ENCODE results near the gene TULP1.

Gene TULP1

DNA sequence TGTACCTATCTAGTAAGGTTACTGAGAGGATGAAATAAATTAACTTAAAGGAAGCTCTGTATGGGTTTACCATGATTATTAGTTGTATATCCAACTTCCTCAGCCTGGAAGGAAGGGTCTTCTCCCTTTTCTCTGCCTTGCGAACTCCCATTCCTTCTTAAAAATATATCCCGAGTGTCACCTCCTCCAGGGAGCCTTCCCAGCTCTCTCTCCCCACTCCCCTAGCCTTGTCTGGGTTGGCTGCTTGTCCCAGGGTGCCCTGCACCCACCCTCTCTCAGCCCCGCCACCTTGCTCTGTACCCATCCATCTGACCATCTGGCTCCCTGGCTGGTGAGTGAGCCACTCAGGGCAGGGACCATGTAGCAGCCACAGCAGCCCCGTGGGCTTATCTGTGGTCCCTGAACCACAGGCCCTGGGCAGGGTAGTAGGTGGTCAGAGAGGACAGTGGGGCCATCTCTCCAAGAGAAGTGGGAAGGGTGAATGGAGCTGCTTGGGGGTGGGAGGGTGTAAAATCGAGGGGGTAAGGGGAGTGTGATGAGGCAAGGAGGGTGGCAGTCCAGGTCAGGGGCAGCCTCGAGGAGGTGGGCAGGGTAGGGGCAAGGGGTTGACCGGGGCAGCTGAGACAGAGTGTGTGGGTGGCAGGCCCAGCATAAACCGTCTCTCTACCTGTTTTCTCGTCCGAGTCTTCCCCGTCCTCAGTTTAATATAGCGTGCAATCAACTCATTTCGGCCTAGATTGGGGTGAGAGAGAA lies 28.6 kb downstream of the TULP1 start:
- no peak for DNase-seq (ENCODE audit: low read depth in 2 of 2)

DNA sequence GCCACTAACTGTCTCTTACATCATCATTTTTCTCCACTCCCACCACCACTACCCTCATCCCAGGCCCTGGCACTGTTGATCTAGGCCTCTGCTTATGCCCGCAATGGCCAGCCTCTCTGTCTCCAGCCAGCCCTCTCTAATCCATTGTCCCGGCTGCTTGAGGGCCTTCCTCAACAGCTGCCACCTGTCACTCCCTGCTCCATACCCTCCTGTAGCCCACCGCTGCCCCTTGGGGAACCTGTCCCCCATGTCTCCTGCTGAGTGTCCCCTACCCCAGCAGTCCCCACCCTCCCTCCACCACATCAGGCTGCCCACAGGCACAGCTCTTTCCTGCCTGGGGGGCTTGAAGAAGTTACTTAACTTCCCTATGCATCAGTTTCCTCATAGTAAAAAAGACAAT lies 29.2 kb downstream of the TULP1 start:
- DNase-seq (ENCODE audit: low read depth in 2 of 2) = no peak

GRCh38 chr6:35483062-35483461 lies 29.6 kb downstream of the TULP1 start:
- DNase-seq (ENCODE audit: low read depth in 2 of 2) = no peak

GRCh38 chr6:35481226-35481625 lies 31.5 kb downstream of the TULP1 start:
- DNase-seq (ENCODE audit: low read depth in 2 of 2) = no peak

DNA sequence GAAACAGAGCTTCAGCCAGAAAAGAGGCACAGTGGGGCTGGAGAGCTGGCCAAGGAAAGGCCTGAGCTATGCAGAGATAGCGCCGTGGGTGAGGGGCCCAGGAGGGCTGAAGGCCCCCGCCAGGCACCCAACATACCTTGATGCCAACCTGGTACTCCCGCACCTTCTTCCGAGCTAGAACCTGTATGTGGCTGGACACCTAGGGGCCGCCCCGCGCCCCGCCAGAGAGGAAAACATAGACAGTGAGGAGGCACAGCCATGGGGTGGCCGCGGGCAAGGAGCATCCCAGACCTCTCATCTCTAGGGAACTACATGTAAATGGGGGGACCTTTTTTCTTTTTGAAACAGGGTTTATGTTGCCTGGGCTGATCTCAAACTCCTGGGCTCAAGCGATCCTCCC lies 32.5 kb downstream of the TULP1 start:
- DNase-seq (ENCODE audit: low read depth in 2 of 2) = no peak

DNA sequence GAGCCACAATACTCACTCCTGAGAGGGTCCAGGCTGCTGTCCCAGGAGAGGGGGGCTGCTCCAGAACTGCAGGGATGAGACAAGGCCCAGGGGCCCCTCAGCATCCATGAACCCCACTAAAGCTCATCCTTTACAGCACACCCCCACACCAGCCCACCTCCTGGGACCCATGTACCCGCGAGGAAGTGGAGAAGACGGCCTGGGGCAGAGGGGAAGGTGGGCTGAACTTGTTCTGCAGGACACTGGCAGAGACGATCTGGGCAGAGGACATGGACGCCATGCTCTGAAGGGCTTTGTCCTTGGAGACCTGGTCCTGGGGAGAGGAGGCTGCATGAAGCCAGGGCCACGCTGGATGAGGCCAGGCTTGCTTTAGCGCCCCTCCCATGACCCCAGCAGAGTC lies 34.4 kb downstream of the TULP1 start:
- no peak for DNase-seq (ENCODE audit: low read depth in 2 of 2)

GRCh38 chr6:35477551-35478179 lies 35.0 kb downstream of the TULP1 start:
- DNase-seq (ENCODE audit: low read depth in 2 of 2) = no peak

DNA sequence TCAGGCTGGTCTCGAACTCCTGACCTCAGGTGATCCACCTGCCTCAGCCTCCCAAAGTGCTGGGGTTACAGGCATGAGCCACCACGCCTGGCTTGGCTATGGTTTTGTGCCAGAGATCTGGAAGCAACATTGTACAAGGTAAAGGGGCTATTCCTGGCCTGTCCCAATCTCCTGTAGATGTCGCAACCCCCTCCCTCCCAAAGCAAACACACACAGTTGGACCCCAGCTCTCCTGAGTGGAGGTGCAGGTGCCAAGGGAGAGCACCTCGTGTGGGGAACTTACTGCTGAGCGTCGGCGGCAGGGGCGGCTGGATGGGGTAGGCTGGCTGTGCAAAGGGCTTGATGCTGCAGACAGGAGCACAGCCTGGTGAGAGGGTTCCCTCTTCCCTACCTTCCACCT lies 35.7 kb downstream of the TULP1 start:
- DNase-seq (ENCODE audit: low read depth in 2 of 2) = no peak

GRCh38 chr6:35476004-35476403 lies 36.7 kb downstream of the TULP1 start:
- DNase-seq (ENCODE audit: low read depth in 2 of 2) = no peak

DNA sequence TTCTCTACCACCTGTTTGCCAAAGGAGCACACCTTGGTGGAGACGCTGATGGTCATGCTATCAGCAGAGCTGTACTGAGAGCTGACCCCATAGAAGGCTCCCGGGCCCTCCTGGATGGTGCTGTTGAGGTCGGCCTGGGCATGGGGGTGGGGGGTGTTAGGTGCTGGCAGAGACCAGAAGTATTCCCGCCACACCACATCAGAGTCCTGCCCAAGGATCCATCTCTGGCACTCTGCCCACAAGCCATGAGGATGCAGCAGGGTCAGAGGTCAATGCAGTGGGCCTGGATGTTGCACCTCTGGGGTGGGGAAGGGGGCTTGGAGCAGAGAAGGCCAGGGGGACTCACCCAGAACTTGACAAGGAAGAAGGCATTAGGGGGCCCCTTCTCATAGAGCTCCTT lies 37.1 kb downstream of the TULP1 start:
- no peak for DNase-seq (ENCODE audit: low read depth in 2 of 2)

- no peak for DNase-seq (ENCODE audit: low read depth in 2 of 2)
These were observed 37.6 kb downstream of the TULP1 start for GRCh38 chr6:35474942-35475570.

- DNase-seq (ENCODE audit: low read depth in 2 of 2) = no peak
These were observed 38.4 kb downstream of the TULP1 start for GRCh38 chr6:35474131-35474941.

DNA sequence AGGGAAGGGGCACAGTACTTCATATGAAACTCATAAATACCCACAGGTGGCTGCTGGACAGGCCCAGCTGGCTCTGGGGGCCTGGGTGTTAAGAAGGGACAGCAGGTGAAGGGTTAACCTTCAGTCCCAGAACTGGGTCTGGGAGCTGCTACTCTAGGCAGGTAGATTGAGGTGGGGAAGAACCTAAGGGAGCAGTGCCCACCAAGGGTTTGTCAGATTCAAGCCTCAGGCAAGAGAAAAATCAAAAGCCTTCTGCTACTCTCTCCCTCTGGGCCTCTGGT lies 38.9 kb downstream of the TULP1 start:
- no peak for DNase-seq (ENCODE audit: low read depth in 2 of 2)

DNA sequence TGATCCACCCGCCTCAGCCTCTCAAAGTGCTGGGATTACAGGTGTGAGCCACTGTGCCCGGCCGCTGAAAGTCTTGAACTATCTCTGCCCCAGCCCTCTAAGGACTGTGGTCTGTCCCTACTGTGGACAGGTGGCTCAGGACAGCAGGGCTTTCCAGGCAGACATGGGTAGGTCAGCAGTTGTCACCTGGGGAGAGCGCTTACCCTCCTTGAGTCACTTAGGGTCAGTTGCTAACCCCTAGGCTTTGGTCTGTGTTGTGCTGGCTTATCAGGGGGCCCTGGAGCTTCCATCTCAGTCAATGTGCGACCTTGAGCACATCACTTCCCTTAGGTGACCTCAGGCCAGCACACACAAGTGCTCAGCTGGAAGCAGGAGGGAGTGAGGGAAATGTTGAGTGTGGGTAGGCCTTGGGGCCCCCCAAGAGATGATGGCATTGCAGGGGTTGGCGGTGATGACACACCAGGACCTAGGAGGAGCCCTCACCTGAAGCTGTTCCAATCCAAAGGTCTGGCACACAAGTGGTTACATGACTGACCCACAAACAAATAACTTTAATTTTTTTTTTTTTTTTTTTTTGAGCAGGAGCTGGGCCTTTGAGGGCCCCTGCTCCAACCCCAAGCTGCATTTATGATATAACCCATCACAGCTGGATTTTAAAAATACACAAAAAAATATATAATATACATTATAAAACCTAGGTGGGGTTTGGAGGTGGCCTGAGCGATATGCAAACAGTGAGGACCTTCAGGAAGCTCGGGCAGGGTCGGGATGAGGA lies 39.4 kb downstream of the TULP1 start:
- no peak for DNase-seq (ENCODE audit: low read depth in 2 of 2)

- DNase-seq (ENCODE audit: low read depth in 2 of 2) = no peak
These were observed 40.8 kb downstream of the TULP1 start for GRCh38 chr6:35471836-35472345.

DNA sequence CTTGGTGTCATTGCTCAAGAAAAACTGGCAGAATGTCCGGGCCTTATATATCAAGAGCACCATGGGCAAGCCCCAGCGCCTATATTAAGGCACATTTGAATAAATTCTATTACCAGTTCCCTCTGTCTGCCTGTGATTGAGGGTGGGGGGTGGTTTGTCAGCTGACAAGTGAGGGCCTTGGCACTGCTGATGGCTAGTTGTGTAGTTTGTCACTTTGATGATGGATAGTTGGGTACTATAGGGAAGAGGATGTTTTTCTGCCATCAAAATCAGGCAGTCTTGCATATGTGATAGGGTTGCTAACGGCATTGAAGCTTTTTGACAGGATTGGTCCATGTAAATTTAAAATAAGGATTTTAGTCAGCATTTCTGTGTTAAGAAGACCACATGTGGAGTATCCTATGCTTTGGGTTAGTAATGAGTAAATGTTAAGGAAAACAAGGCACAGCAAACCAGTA lies 42.0 kb downstream of the TULP1 start:
- DNase-seq (ENCODE audit: low read depth in 2 of 2) = no peak

GRCh38 chr6:35469751-35470662 lies 42.7 kb downstream of the TULP1 start:
- DNase-seq (ENCODE audit: low read depth in 2 of 2) = no peak

DNA sequence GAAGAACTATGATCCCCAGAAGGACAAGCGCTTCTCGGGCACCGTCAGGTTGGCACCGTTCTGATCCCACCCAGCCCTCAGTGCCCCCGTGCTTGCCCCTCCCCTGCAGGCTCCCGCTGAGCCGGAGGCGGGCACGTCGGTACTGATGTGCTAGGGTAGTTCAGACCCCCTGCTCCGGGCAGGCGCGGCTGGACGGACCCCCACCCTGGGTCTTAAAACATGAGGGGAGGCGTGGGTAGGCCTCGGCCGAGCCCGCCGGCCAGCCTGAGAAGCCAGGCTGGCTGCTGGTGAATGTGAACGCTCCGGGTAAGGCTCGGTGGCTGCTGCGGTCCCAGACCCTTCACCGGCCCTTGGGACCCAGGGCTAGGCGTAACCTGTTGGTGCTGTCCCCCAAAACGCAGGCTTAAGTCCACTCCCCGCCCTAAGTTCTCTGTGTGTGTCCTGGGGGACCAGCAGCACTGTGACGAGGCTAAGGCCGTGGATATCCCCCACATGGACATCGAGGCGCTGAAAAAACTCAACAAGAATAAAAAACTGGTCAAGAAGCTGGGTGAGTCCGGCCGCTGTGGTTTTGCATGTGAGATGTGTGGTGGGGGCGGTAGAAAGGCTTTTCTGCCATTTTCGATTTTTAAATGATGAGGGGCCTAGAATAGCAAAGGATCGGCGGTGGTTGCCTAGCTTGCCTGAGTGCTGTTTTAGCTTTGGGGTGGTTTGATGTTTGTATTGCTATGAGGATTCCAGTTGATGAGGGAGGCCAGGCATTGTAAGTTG lies 43.5 kb downstream of the TULP1 start:
- DNase-seq (ENCODE audit: low read depth in 2 of 2) = no peak

DNA sequence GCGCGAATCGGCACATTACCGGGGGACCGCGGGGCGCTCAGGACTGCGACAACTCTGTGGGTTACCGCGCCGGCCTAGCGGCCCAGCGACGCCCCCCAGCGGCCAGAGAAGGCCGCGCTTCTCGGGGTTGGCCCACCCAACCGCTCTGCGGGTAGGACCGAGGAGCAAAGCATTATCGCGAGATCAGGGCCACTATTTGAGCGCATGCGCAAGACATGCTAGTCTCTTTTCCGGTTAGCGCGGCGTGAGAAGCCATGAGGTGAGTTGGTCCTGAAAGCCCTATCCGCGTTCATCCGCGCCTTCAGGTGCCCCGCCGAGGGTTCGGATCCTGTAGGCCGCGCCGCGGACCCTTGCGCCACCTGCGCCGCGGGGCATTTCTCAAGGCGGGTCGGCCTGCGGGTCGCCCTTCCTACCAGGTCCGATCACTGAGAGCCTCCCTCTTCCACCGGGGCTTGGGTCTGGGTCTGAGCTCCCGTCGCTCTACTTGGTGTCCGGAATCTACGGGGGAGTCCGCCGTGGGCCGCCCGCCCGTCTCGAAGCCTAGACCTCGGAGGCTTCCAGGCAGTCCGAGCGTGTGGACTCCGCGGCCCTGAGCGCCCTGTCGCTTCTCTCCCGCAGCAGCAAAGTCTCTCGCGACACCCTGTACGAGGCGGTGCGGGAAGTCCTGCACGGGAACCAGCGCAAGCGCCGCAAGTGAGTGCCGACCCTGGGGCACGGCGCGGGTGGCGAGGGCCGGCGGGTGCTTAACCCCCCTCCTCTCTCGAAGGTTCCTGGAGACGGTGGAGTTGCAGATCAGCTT lies 44.3 kb downstream of the TULP1 start, which contains the start of gene RPL10A:
RPL10A (plus strand) TSS at position 221 of the 799 bp plus-strand sequence; CDS start at position 255, 34 bp downstream.
- DNase-seq (ENCODE audit: low read depth in 2 of 2) = peak; percentile 90 to 92
